H1 (cell line): ENCODE measurements around the gene MMP20. TPM values are rescaled to one million over a fixed set of nuclear protein-coding genes. Genes with fewer than 3 reads are reported as not detected.

Experiments
- EGR1 ChIP-seq: IDR thresholded peaks from 2 replicates; pipeline ENCODE4 v1.6.1; 2011; ENCODE audit warnings: low read depth, low read length, borderline replicate concordance
- EZH2 ChIP-seq: fragments of 200-600 bp; sonication (generic); IDR thresholded peaks from 2 replicates; pipeline ENCODE4 v1.7.1; 2012; ENCODE audit warnings: low read depth, mild to moderate bottlenecking, moderate library complexity, low read length, inconsistent platforms; ENCODE audit not compliant: severe bottlenecking
- GTF2F1 ChIP-seq: IDR thresholded peaks from 2 replicates; pipeline ENCODE4 v1.6.1; 2012; ENCODE audit warnings: low read depth, low read length, improper control_type of control experiment, borderline replicate concordance
- KDM4A ChIP-seq: IDR thresholded peaks from one replicate; pipeline ENCODE4 v1.7.1; 2012; ENCODE audit warnings: low read depth, mild to moderate bottlenecking, moderate library complexity, low read length, inconsistent platforms; ENCODE audit not compliant: severe bottlenecking
- SIX5 ChIP-seq: IDR thresholded peaks from 2 replicates; pipeline ENCODE4 v1.6.1; 2011; ENCODE audit warnings: mild to moderate bottlenecking, low read depth, low read length
- SP1 ChIP-seq: IDR thresholded peaks from 2 replicates; pipeline ENCODE4 v1.6.1; 2011; ENCODE audit warnings: low read depth, low read length
- polyA plus RNA-seq, 7 experiments: library from polyadenylated mRNA; depleted of rRNA in 3 of 7; stranded (reverse) in 5 of 7; unstranded in 2 of 7; fragments of >200 nt in 5 of 7; fragments of 200-250 nt in 2 of 7; gene quantifications; 1 replicate in 5 of 7; 2 replicates in 1 of 7; 4 replicates in 1 of 7; pipeline versions ENCODE4 v1.2.1 to v1.2.3, GENCODE V29; 2011 to 2013; ENCODE audit warnings: missing spikeins in 2 of 7, mixed read lengths in 2 of 7
- total RNA-seq: library from RNA; stranded (reverse); fragmentation: NEBNext Ultra II Directional; extraction: Animal tissue kit (Norgen Biotek cat#: 25700); gene quantifications from 2 replicates; pipeline ENCODE4 v1.2.1, GENCODE V29; 2021
- TF ChIP-seq, protein P1 (sequence below): IDR thresholded peaks from 2 replicates; pipeline ENCODE4 v1.6.1; 2012; ENCODE audit warnings: low read length, inconsistent platforms

Gene MMP20
- total and polyA plus RNA-seq, 2 of the 8 experiments (the other 6 are each of a cell fraction or from before 2014, with no cell fraction given): not detected

DNA sequence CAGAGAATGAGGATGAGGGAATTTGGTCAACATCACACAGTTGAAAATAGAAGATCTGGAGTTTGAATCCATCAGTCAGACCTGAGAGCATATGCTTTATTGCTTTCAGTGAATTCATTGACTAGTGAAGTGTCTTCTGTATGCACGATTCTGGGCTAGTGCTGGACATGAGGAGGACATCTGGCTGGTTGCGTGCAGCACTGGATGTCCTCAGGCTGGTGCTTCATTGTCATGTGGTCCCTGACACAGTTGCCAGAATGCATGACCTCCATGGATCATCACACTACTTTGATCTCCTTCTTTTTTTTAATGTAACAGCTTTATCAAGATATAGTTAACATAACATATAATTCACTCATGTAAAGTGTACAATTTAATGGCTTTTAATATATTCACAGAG lies 50.1 kb downstream of the MMP20 start (continued):
- TF ChIP-seq, protein P1, sequence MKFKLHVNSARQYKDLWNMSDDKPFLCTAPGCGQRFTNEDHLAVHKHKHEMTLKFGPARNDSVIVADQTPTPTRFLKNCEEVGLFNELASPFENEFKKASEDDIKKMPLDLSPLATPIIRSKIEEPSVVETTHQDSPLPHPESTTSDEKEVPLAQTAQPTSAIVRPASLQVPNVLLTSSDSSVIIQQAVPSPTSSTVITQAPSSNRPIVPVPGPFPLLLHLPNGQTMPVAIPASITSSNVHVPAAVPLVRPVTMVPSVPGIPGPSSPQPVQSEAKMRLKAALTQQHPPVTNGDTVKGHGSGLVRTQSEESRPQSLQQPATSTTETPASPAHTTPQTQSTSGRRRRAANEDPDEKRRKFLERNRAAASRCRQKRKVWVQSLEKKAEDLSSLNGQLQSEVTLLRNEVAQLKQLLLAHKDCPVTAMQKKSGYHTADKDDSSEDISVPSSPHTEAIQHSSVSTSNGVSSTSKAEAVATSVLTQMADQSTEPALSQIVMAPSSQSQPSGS: no peak
- TF ChIP-seq GTF2F1 (no peak), EZH2 (no peak), SP1 (no peak), KDM4A (no peak), SIX5 (no peak), EGR1 (no peak)
